Subcutaneous preadipocyte (primary cell): ENCODE data around the gene VAMP7. TPM values are rescaled to one million over a fixed set of nuclear protein-coding genes. Genes with fewer than 3 reads are reported as not detected.

Source experiments
- small RNA-seq: library from RNA; depleted of rRNA; stranded (forward); fragments of <200 nt; gene quantifications from one replicate; pipeline ENCODE3, GENCODE V24; 2012
- total RNA-seq: library from RNA; depleted of rRNA; stranded (reverse); fragments of >200 nt; gene quantifications from 2 replicates; pipeline ENCODE4 v1.2.3, GENCODE V29; 2012

The VAMP7 gene, protein sequence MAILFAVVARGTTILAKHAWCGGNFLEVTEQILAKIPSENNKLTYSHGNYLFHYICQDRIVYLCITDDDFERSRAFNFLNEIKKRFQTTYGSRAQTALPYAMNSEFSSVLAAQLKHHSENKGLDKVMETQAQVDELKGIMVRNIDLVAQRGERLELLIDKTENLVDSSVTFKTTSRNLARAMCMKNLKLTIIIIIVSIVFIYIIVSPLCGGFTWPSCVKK
- total RNA-seq = 28.7 and 30.5 TPM in 2 replicates

DNA sequence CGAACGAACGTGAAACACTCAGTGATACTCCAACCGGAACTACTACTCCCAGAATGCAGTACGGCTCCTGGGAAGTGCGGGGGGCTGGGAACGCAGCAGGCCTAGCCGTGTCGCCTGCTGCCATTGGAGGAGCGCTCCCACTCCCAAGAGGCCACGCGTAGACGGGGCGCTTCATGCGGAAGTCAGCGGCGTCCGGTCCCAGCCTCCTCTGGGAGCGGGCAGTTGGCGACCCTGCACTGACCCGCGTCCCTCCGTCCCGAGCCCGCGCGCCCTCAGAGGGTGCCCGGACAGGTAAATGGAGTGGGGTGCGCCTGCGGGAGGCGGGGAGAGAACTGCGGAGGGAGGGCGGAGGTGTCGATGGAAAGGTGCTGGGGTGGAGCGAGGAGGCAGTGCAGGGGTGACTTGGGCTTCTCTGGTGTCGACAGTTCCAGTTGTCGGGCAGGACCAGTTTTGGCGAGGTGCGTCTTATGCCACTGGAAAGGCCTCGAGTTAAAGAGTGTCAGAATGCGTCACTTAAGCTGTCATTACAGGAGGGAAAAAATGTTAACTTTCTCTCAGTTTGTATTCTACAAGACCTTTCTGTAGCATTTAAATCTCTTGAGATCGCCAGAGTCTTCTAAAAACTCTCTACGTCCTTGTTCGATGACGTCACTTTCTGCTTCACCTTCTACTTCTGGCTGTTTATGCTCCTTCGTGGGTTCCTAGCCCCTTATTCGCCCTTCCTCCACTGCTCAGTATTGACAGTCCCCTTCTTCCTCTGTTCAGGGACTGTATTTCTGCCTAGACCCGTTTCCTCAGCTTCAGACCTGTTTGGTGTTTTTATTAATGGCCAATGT, at the start of gene VAMP7:
TSS of gene VAMP7 (plus strand) at position 188 of the 836 bp plus-strand sequence. CDS start 8,122 bp downstream, outside the sequence.

Small RNA genes within 50 kb of the gene (small RNA-seq; reads per million reads assigned to genes)
- not detected for gene DPH3P2

Other genes starting within 250 kb of the VAMP7 start
- gene IL9R, start 116.4 kb downstream of the VAMP7 start, total RNA-seq = not detected in 2 replicates